ENCODE data around the gene TTC7B. TPM values are rescaled to one million over a fixed set of nuclear protein-coding genes. Genes with fewer than 3 reads are reported as not detected.

The TTC7B gene
- total RNA-seq, 1 experiment from 2014 or later, result 70.6 TPM

GRCh38 chr14:90519262-90519920 is 296.8 kb downstream of the TTC7B start:
- intact Hi-C loops (cut with micrococcal nuclease), result loop anchor here (1.0 to 5.0 kb wide), 3 partner anchors 120 to 218 kb away; no protein-coding TSS in a partner anchor
- Histone ChIP-seq H2AFZ (ENCODE audit: low read depth, low read length, poor library complexity, severe bottlenecking) (peak overlapping the region; percentile 85), H3K9me3 (ENCODE audit: control insufficient read depth in 1 of 2, insufficient read depth in 1 of 2, low read depth in 1 of 2, low read length in 2 of 2) (no peaks in the 10 kb centered on the region), H3K4me1 (ENCODE audit: control insufficient read depth in 1 of 2, insufficient read depth in 2 of 2, low read length in 2 of 2) (peaks cover 40 to 51% of the 10 kb centered on the region in 2 experiments), H3K36me3 (ENCODE audit: control insufficient read depth in 1 of 2, insufficient read depth in 2 of 2, low read length in 2 of 2) (no peaks in the 10 kb centered on the region), H3K9me2 (ENCODE audit: insufficient read depth) (no peaks in the 10 kb centered on the region), H3K4me2 (ENCODE audit: low read length) (peak overlapping the region; percentile 43), H3K9ac (ENCODE audit: low read length) (no peak overlapping the region), H3K4me3 (replicated peaks in 1 of 2; ENCODE audit: low read depth in 1 of 2, low read length in 2 of 2) (no peak overlapping the region), H4K20me1 (ENCODE audit: insufficient read depth) (no peaks in the 10 kb centered on the region), H3K27ac (ENCODE audit: low read depth, low read length) (no peak overlapping the region), H3K27me3 (ENCODE audit: insufficient read depth, low read length) (no peaks in the 10 kb centered on the region), H3K79me2 (ENCODE audit: insufficient read depth, low read length) (no peaks in the 10 kb centered on the region)
- peak; percentile 23 for ATAC-seq
- no TSS peak for BruUV-seq (replicated peaks)
- ChIA-PET RAD21 (ENCODE audit: low non-redundant PET in 1 of 2, low total read pairs in 2 of 2, uncharacterized antibody in 2 of 2, unreplicated experiment in 2 of 2) (interaction anchor here in 1 of 2 experiments (1.1 kb wide), 1 partner anchor 218 kb away, joined by 4 read pairs; no protein-coding TSS in a partner anchor), CTCF (interaction anchor here (1.3 to 2.6 kb wide), 2 partner anchors 103 to 120 kb away, joined by 5 to 9 read pairs; no protein-coding TSS in a partner anchor), POLR2A (no interaction called here)
- DNase-seq (ENCODE audit: low read depth, low spot score), result no peak
- TF ChIP-seq POLR2A (IDR thresholded peaks at IDR 0.05; ENCODE audit: borderline replicate concordance, extremely low read depth, insufficient read depth, insufficient read length) (no peak), MAX (IDR thresholded peaks at IDR 0.05) (0 out of 2 replicates have a peak, but pooled peaks have one; percentile 29)

DNA sequence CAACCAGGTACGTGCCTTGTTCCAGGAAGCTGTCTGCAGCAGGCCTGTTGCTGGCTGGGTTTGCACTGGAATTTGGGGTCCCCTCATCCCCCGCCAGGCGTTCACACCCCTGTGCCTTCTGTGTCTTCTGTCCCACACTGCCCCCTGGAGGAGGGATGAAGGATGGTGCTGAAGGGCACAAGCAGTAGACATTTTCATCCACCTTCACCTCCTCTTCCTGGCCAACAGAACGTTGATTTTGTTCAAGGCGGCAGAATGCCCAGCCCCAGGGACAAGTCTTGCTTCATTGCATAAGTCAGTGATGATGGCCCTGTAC is 297.3 kb downstream of the TTC7B start:
- ChIA-PET RAD21 (ENCODE audit: low non-redundant PET in 1 of 2, low total read pairs in 2 of 2, uncharacterized antibody in 2 of 2, unreplicated experiment in 2 of 2) (interaction anchor here in 1 of 2 experiments (1.1 to 1.3 kb wide), 2 partner anchors 119 to 217 kb away, joined by 4 read pairs; no protein-coding TSS in a partner anchor), CTCF (interaction anchor here (1.3 to 2.6 kb wide), 3 partner anchors 103 to 217 kb away, joined by 4 to 9 read pairs (median 5); no protein-coding TSS in a partner anchor), POLR2A (no interaction called here)
- no peaks in the 10 kb centered on the region for H3K79me2 ChIP-seq (ENCODE audit: insufficient read depth, low read length)
- H3K9me2 ChIP-seq (ENCODE audit: insufficient read depth), result no peaks in the 10 kb centered on the region
- intact Hi-C loops (cut with micrococcal nuclease), result loop anchor here (1.0 to 5.0 kb wide), 3 partner anchors 120 to 218 kb away; no protein-coding TSS in a partner anchor
- H3K4me3 ChIP-seq (replicated peaks in 1 of 2; ENCODE audit: low read depth in 1 of 2, low read length in 2 of 2), result no peak overlapping the region
- no peak overlapping the region for H3K9ac ChIP-seq (ENCODE audit: low read length)
- DNase-seq (ENCODE audit: low read depth, low spot score) (peak; percentile 37), ATAC-seq (peak; percentile 77)
- peak overlapping the region; percentile 43 for H3K4me2 ChIP-seq (ENCODE audit: low read length)
- H3K36me3 ChIP-seq (ENCODE audit: control insufficient read depth in 1 of 2, insufficient read depth in 2 of 2, low read length in 2 of 2), result no peaks in the 10 kb centered on the region
- peak overlapping the region; percentile 85 for H2AFZ ChIP-seq (ENCODE audit: low read depth, low read length, poor library complexity, severe bottlenecking)
- H3K4me1 ChIP-seq (ENCODE audit: control insufficient read depth in 1 of 2, insufficient read depth in 2 of 2, low read length in 2 of 2), result peaks cover 39 to 50% of the 10 kb centered on the region in 2 experiments
- BruUV-seq (replicated peaks), result no TSS peak
- no peaks in the 10 kb centered on the region for H3K9me3 ChIP-seq (ENCODE audit: control insufficient read depth in 1 of 2, insufficient read depth in 1 of 2, low read depth in 1 of 2, low read length in 2 of 2)
- no peak overlapping the region for H3K27ac ChIP-seq (ENCODE audit: low read depth, low read length)
- H3K27me3 ChIP-seq (ENCODE audit: insufficient read depth, low read length), result no peaks in the 10 kb centered on the region
- no peaks in the 10 kb centered on the region for H4K20me1 ChIP-seq (ENCODE audit: insufficient read depth)
- TF ChIP-seq EZH2phosphoT487 (IDR thresholded peaks at IDR 0.05; ENCODE audit: borderline replicate concordance) (no peak), ATF3 (IDR thresholded peaks at IDR 0.05) (no peak), TCF7L2 (IDR thresholded peaks at IDR 0.05; ENCODE audit: borderline replicate concordance, extremely low read depth, insufficient read depth, insufficient read length) (no peak), CEBPB (IDR thresholded peaks at IDR 0.05; ENCODE audit: low read depth) (no peak), CTCF (IDR thresholded peaks at IDR 0.05 in 2 of 3, conservative IDR thresholded peaks at IDR 0.05 in 1 of 3; ENCODE audit: borderline replicate concordance in 1 of 3, insufficient read depth in 1 of 3, low read depth in 2 of 3, low read length in 2 of 3) (peak; percentile 80 to 88 (median 86))
- TF ChIP-seq, protein P1, sequence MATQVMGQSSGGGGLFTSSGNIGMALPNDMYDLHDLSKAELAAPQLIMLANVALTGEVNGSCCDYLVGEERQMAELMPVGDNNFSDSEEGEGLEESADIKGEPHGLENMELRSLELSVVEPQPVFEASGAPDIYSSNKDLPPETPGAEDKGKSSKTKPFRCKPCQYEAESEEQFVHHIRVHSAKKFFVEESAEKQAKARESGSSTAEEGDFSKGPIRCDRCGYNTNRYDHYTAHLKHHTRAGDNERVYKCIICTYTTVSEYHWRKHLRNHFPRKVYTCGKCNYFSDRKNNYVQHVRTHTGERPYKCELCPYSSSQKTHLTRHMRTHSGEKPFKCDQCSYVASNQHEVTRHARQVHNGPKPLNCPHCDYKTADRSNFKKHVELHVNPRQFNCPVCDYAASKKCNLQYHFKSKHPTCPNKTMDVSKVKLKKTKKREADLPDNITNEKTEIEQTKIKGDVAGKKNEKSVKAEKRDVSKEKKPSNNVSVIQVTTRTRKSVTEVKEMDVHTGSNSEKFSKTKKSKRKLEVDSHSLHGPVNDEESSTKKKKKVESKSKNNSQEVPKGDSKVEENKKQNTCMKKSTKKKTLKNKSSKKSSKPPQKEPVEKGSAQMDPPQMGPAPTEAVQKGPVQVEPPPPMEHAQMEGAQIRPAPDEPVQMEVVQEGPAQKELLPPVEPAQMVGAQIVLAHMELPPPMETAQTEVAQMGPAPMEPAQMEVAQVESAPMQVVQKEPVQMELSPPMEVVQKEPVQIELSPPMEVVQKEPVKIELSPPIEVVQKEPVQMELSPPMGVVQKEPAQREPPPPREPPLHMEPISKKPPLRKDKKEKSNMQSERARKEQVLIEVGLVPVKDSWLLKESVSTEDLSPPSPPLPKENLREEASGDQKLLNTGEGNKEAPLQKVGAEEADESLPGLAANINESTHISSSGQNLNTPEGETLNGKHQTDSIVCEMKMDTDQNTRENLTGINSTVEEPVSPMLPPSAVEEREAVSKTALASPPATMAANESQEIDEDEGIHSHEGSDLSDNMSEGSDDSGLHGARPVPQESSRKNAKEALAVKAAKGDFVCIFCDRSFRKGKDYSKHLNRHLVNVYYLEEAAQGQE (IDR thresholded peaks at IDR 0.05; ENCODE audit: low read depth), result no peak
- TF ChIP-seq, protein P2, sequence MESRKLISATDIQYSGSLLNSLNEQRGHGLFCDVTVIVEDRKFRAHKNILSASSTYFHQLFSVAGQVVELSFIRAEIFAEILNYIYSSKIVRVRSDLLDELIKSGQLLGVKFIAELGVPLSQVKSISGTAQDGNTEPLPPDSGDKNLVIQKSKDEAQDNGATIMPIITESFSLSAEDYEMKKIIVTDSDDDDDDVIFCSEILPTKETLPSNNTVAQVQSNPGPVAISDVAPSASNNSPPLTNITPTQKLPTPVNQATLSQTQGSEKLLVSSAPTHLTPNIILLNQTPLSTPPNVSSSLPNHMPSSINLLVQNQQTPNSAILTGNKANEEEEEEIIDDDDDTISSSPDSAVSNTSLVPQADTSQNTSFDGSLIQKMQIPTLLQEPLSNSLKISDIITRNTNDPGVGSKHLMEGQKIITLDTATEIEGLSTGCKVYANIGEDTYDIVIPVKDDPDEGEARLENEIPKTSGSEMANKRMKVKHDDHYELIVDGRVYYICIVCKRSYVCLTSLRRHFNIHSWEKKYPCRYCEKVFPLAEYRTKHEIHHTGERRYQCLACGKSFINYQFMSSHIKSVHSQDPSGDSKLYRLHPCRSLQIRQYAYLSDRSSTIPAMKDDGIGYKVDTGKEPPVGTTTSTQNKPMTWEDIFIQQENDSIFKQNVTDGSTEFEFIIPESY (IDR thresholded peaks at IDR 0.05; ENCODE audit: extremely low read depth, insufficient replicate concordance, low read length), result no peak
